ENCODE measurements around the gene MAGI1. TPM values are rescaled to one million over a fixed set of nuclear protein-coding genes. Genes with fewer than 3 reads are reported as not detected.

Gene MAGI1
- polyA plus RNA-seq, 3 donors: not detected

- peaks cover 2 to 4% (median 2%) of the 10 kb centered on the region in 3 donors for H3K27me3 Mint-ChIP-seq (ENCODE audit: low read depth in 3 of 3)
- Histone ChIP-seq H3K9me3 (replicated peaks in 1 of 2; ENCODE audit: control insufficient read depth in 1 of 2, insufficient read depth in 1 of 2, low read length in 2 of 2) (no peaks in the 10 kb centered on the region), H3K4me3 (replicated peaks in 1 of 3; ENCODE audit: low read depth in 2 of 3, low read length in 3 of 3) (no peak overlapping the region), H3K27me3 (ENCODE audit: control insufficient read depth in 2 of 2, insufficient read depth in 2 of 2, low read length in 2 of 2) (no peaks in the 10 kb centered on the region), H3K79me2 (ENCODE audit: insufficient read depth, low read length) (no peaks in the 10 kb centered on the region), H3K27ac (ENCODE audit: low read depth in 1 of 2, low read length in 2 of 2) (no peak overlapping the region), H3K4me2 (replicated peaks; ENCODE audit: extremely low read depth, low read length, poor library complexity, severe bottlenecking) (no peak overlapping the region), H4K20me1 (ENCODE audit: insufficient read depth, low read length) (no peaks in the 10 kb centered on the region), H3K4me1 (ENCODE audit: control insufficient read depth in 1 of 2, insufficient read depth in 2 of 2, low read length in 2 of 2) (no peaks in the 10 kb centered on the region), H3K36me3 (replicated peaks in 1 of 2; ENCODE audit: control insufficient read depth in 1 of 2, insufficient read depth in 2 of 2, low read length in 2 of 2) (no peaks in the 10 kb centered on the region), H3K9ac (ENCODE audit: insufficient read depth, low read length, poor library complexity, severe bottlenecking) (no peak overlapping the region), H2AFZ (ENCODE audit: insufficient read depth, low read depth, low read length, poor library complexity, severe bottlenecking) (no peak overlapping the region)
- no peak for TF ChIP-seq CTCF (IDR thresholded peaks at IDR 0.05)
- H3K9me3 Mint-ChIP-seq: peaks cover 0 to 9% (median 5%) of the 10 kb centered on the region in 7 donors
- H3K36me3 Mint-ChIP-seq: no peaks in the 10 kb centered on the region
- no peak overlapping the region for H3K27ac Mint-ChIP-seq
- WGBS (ENCODE audit: insufficient coverage): 79% methylated on average over 6 of the region's 6 CpGs
- no peak for DNase-seq
- no peaks in the 10 kb centered on the region for H3K4me1 Mint-ChIP-seq
- no peak overlapping the region for H3K4me3 Mint-ChIP-seq
- intact Hi-C loops (cut with micrococcal nuclease): no loop called here
Measured at GRCh38 chr3:65873028-65873427, 165.7 kb downstream of the MAGI1 start.

- no peaks in the 10 kb centered on the region for H4K20me1 ChIP-seq (ENCODE audit: insufficient read depth, low read length)
- no peak for TF ChIP-seq CTCF (IDR thresholded peaks at IDR 0.05)
- Mint-ChIP-seq H3K27me3 (ENCODE audit: low read depth in 3 of 3) (peaks cover 2 to 4% (median 2%) of the 10 kb centered on the region in 3 donors), H3K9me3 (peaks cover 2 to 10% (median 5%) of the 10 kb centered on the region in 7 donors), H3K36me3 (no peaks in the 10 kb centered on the region), H3K27ac (no peak overlapping the region), H3K4me1 (no peaks in the 10 kb centered on the region), H3K4me3 (no peak overlapping the region)
- no peaks in the 10 kb centered on the region for H3K36me3 ChIP-seq (replicated peaks in 1 of 2; ENCODE audit: control insufficient read depth in 1 of 2, insufficient read depth in 2 of 2, low read length in 2 of 2)
- no peaks in the 10 kb centered on the region for H3K79me2 ChIP-seq (ENCODE audit: insufficient read depth, low read length)
- H2AFZ ChIP-seq (ENCODE audit: insufficient read depth, low read depth, low read length, poor library complexity, severe bottlenecking): no peak overlapping the region
- no peak overlapping the region for H3K4me2 ChIP-seq (replicated peaks; ENCODE audit: extremely low read depth, low read length, poor library complexity, severe bottlenecking)
- no peak overlapping the region for H3K9ac ChIP-seq (ENCODE audit: insufficient read depth, low read length, poor library complexity, severe bottlenecking)
- no peaks in the 10 kb centered on the region for H3K27me3 ChIP-seq (ENCODE audit: control insufficient read depth in 2 of 2, insufficient read depth in 2 of 2, low read length in 2 of 2)
- 84% methylated on average over 3 of the region's 6 CpGs for whole genome bisulfite sequencing (ENCODE audit: insufficient coverage)
- H3K4me3 ChIP-seq (replicated peaks in 1 of 3; ENCODE audit: low read depth in 2 of 3, low read length in 3 of 3): no peak overlapping the region
- peaks cover 0 to 5% of the 10 kb centered on the region in 2 donors for H3K9me3 ChIP-seq (replicated peaks in 1 of 2; ENCODE audit: control insufficient read depth in 1 of 2, insufficient read depth in 1 of 2, low read length in 2 of 2)
- H3K27ac ChIP-seq (ENCODE audit: low read depth in 1 of 2, low read length in 2 of 2): no peak overlapping the region
- intact Hi-C loops (cut with micrococcal nuclease): no loop called here
- no peaks in the 10 kb centered on the region for H3K4me1 ChIP-seq (ENCODE audit: control insufficient read depth in 1 of 2, insufficient read depth in 2 of 2, low read length in 2 of 2)
- DNase-seq: no peak
Measured at GRCh38 chr3:65871305-65872141, 167.2 kb downstream of the MAGI1 start.

Measured in CD14-positive monocyte (primary cell).